NB4 (cell line): Measurements from ENCODE around the gene TMEM121.
"Not testable (repeated sequence)": the region's sequence is repeated elsewhere in the genome, so short reads cannot be mapped to it uniquely, and the experiment has no call there.

Source experiments
- CTCF ChIP-seq: IDR thresholded peaks from one replicate; pipeline ENCODE4 v1.5.1; 2012; ENCODE audit warnings: low read depth, low read length
- MYC ChIP-seq: IDR thresholded peaks from 2 replicates; pipeline ENCODE4 v1.6.1; 2011; ENCODE audit warnings: low read depth, low read length
- POLR2A ChIP-seq: IDR thresholded peaks from 2 replicates; pipeline ENCODE4 v1.6.1; 2011; ENCODE audit warnings: mild to moderate bottlenecking; ENCODE audit not compliant: insufficient read length; ENCODE audit errors: extremely low read depth
- TF ChIP-seq, protein P1 (sequence below): IDR thresholded peaks from 2 replicates; pipeline ENCODE4 v1.6.1; 2011; ENCODE audit warnings: low read depth, low read length

- TF ChIP-seq CTCF, POLR2A, MYC: not testable (repeated sequence)
- TF ChIP-seq, protein P1, sequence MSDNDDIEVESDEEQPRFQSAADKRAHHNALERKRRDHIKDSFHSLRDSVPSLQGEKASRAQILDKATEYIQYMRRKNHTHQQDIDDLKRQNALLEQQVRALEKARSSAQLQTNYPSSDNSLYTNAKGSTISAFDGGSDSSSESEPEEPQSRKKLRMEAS: not testable (repeated sequence)
Measured at GRCh38 chr14:105557671-105558070, 31.3 kb downstream of the TMEM121 start.
